Dermis microvascular lymphatic vessel endothelial cell (primary cell): ENCODE data around the gene RIT2. TPM values are rescaled to one million over a fixed set of nuclear protein-coding genes. Genes with fewer than 3 reads are reported as not detected.
"Not testable (repeated sequence)": the region's sequence is repeated elsewhere in the genome, so short reads cannot be mapped to it uniquely, and the experiment has no call there.

ENCODE experiments used
- DNase-seq, 2 donors: peaks; one replicate each; pipeline versions ENCODE4 v3.0.0 to v3.0.0-alpha.2; 2010; ENCODE audit warnings: low read depth in 2 of 2
- total RNA-seq: library from RNA; depleted of rRNA; stranded (reverse); fragments of >200 nt; gene quantifications from 2 replicates; pipeline ENCODE4 v1.2.1, GENCODE V29; 2014

Gene RIT2
- total RNA-seq, 1 donor from 2014 or later: not detected

- DNase-seq: no peak
These were observed 276.8 kb downstream of the RIT2 start for GRCh38 chr18:42838546-42839145.

GRCh38 chr18:42830936-42831335 is 284.5 kb downstream of the RIT2 start:
- DNase-seq: no peak

- DNase-seq: no peak
These were observed 286.6 kb downstream of the RIT2 start for GRCh38 chr18:42828881-42829280.

GRCh38 chr18:42824178-42824577 is 291.3 kb downstream of the RIT2 start:
- no peak for DNase-seq

GRCh38 chr18:42822711-42823110 is 292.8 kb downstream of the RIT2 start:
- DNase-seq: no peak

DNA sequence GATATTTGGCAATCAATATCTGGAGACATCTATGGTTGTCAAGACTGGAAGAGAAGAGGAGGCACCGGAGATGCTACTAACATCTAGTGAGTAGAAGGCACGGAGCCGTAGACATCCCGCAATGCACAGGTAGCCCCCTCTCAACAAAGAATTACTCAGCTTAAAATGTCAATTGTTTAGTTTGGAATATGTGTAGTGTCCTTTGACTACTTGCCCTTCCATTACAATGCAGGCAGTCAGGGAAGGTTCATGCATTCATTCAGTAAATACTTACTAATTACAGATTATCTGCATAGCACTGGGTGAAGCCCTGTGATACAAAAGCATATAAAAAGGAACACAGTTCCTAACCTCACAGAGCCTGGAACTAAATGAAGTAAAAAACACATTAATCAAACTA is 294.0 kb downstream of the RIT2 start:
- DNase-seq: no peak

- DNase-seq: no peak
These were observed 300.9 kb downstream of the RIT2 start for GRCh38 chr18:42814618-42815017.

- DNase-seq: no peak
These were observed 301.3 kb downstream of the RIT2 start for GRCh38 chr18:42814184-42814583.

GRCh38 chr18:42813570-42813969 is 301.9 kb downstream of the RIT2 start:
- DNase-seq: no peak

DNA sequence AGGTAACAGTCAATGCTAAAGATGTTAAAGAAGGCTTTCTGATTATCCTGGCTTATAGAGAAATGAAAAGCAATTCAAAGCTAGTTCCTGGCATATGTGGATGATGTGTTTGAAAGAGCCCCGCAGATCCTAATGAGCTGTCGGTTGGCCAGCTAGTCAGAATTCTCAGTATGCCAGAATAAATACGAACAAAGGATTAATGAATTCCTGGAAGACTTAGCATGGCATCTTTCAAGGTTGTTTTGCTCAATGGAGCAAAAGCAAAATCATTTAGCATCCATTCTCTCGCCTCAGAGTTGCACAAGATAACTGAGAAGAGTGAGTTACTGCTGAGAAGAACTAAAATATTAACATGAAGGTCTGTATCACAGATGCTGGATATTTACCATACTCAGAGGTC is 307.6 kb downstream of the RIT2 start:
- no peak for DNase-seq

GRCh38 chr18:42801706-42802105 is 313.8 kb downstream of the RIT2 start:
- no peak for DNase-seq

- no peak for DNase-seq
These were observed 316.8 kb downstream of the RIT2 start for GRCh38 chr18:42798606-42799170.

- DNase-seq: not testable (repeated sequence)
These were observed 320.2 kb downstream of the RIT2 start for GRCh38 chr18:42795213-42795789.

GRCh38 chr18:42792731-42793130 is 322.8 kb downstream of the RIT2 start:
- no peak for DNase-seq

- DNase-seq: no peak
These were observed 330.9 kb downstream of the RIT2 start for GRCh38 chr18:42784632-42785031.

- no peak for DNase-seq
These were observed 332.6 kb downstream of the RIT2 start for GRCh38 chr18:42782929-42783328.

- DNase-seq: no peak
These were observed 334.1 kb downstream of the RIT2 start for GRCh38 chr18:42781298-42781815.

GRCh38 chr18:42780171-42780570 is 335.3 kb downstream of the RIT2 start:
- DNase-seq: no peak

- no peak for DNase-seq
These were observed 336.9 kb downstream of the RIT2 start for GRCh38 chr18:42778445-42779042.

- no peak for DNase-seq
These were observed 337.5 kb downstream of the RIT2 start for GRCh38 chr18:42778024-42778423.

DNA sequence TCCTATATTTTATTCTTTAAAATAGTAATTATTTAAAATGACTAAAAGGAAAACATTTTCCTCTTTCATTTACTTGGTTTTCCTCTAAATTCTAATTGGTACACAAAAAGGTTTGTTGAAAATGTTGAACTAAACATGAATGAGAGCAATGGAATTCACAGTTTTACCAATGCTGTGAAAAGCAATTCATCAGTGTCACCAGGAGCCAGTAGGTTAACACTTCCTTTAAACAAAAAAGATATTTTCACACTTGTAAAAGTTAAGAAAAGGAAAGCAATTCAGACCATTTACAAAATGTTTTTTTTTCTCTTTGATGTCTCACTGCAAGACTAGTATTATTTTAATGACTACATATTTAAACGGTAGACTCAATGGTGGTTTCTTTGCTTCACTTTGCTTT is 341.6 kb downstream of the RIT2 start:
- no peak for DNase-seq

GRCh38 chr18:42771936-42772335 is 343.5 kb downstream of the RIT2 start:
- no peak for DNase-seq

- no peak for DNase-seq
These were observed 350.2 kb downstream of the RIT2 start for GRCh38 chr18:42765302-42765701.
